ENCODE measurements around the gene FHIT. TPM values are rescaled to one million over a fixed set of nuclear protein-coding genes. Genes with fewer than 3 reads are reported as not detected.

FHIT gene
- total and polyA plus RNA-seq, 10 of the 15 experiments (the other 5 are each of a cell fraction or from before 2014, with no cell fraction given): 4.2 to 14.9 (median 9.4) TPM

- RAD21 ChIA-PET (ENCODE audit: unreplicated experiment): interaction anchor here (0.6 to 1.2 kb wide), 2 partner anchors 15 to 69 kb away, joined by 3 to 4 read pairs; no protein-coding TSS in a partner anchor
- Histone ChIP-seq H2AFZ (ENCODE audit: control insufficient read depth, low read depth, low read length) (peak overlapping the region; percentile 9), H3K27me3 (replicated peaks in 1 of 2; ENCODE audit: control insufficient read depth in 2 of 2, insufficient read depth in 2 of 2, low read length in 1 of 2) (no peaks in the 10 kb centered on the region), H4K20me1 (ENCODE audit: control insufficient read depth, insufficient read depth) (no peaks in the 10 kb centered on the region), H3K9me3 (replicated peaks; ENCODE audit: control insufficient read depth, insufficient read depth, low read length) (no peaks in the 10 kb centered on the region), H3K27ac (ENCODE audit: control insufficient read depth, insufficient read depth) (peak overlapping the region; percentile 14; the same call in 1 of the 2 replicates), H3K9ac (ENCODE audit: control insufficient read depth, insufficient read depth, low read length) (no peak overlapping the region), H3K4me3 (0 out of 2 replicates have a peak overlapping the region, but pooled peaks have one; percentile 31), H3K4me1 (ENCODE audit: control insufficient read depth, insufficient read depth, low read length) (peaks cover 20% of the 10 kb centered on the region), H3K36me3 (ENCODE audit: control insufficient read depth in 2 of 2, insufficient read depth in 2 of 2, low read length in 1 of 2) (no peaks in the 10 kb centered on the region), H3K4me2 (ENCODE audit: control insufficient read depth, insufficient read depth) (peak overlapping the region; percentile 31), H3K79me2 (ENCODE audit: control insufficient read depth, insufficient read depth, low read length) (no peaks in the 10 kb centered on the region; the same call in 1 of the 2 replicates)
- WGBS (ENCODE audit: insufficient coverage, insufficient replicate concordance, low lambda C conversion rate, missing lambda C conversion rate): 73% methylated on average over 2 of the region's 2 CpGs
- CTCF ChIA-PET: interaction anchor here (0.8 to 1.5 kb wide), 3 partner anchors 9 to 60 kb away, joined by 3 to 6 read pairs (median 3); no protein-coding TSS in a partner anchor
- no TSS peak for BruUV-seq (replicated peaks)
- in situ Hi-C loops (cut with MboI): no loop called here
- DNase-seq (ENCODE audit: low read depth, low spot score): no peak
- no peak for ATAC-seq
- SMC1A ChIA-PET (ENCODE audit: uncharacterized antibody, unreplicated experiment): interaction anchor here (0.7 to 2.8 kb wide), 7 partner anchors 11 to 75 kb away, joined by 3 to 10 read pairs (median 3); no protein-coding TSS in a partner anchor
- intact Hi-C loops (cut with micrococcal nuclease; ENCODE audit: unreplicated experiment): no loop called here
- POLR2A ChIA-PET: interaction anchor here (0.8 kb wide), 1 partner anchor 68 kb away, joined by 4 read pairs; no protein-coding TSS in a partner anchor
- no peak for FAIRE-seq
- TF ChIP-seq NR2C2 (IDR thresholded peaks at IDR 0.05; ENCODE audit: borderline replicate concordance, control insufficient read depth, insufficient read length, low read depth) (no peak), YBX1 (IDR thresholded peaks at IDR 0.05) (no peak), FOXK2 (IDR thresholded peaks at IDR 0.05) (no peak), ATF3 (IDR thresholded peaks at IDR 0.05; ENCODE audit: borderline replicate concordance, extremely low read depth, low read depth, low read length) (no peak), STAT3 (IDR thresholded peaks at IDR 0.05; ENCODE audit: low read depth, low read length) (no peak), TAF1 (IDR thresholded peaks at IDR 0.05; ENCODE audit: borderline replicate concordance, low read depth, low read length) (no peak), HDAC6 (IDR thresholded peaks at IDR 0.05; ENCODE audit: unreplicated experiment) (no peak), E2F8 (IDR thresholded peaks at IDR 0.05; ENCODE audit: low read depth, partially characterized antibody) (no peak), ZBTB40 (IDR thresholded peaks at IDR 0.05; ENCODE audit: borderline replicate concordance) (no peak), TCF12 (IDR thresholded peaks at IDR 0.05; ENCODE audit: low read depth, low read length) (no peak), NFYA (IDR thresholded peaks at IDR 0.05; ENCODE audit: borderline replicate concordance, low read depth, low read length) (no peak), ZBTB4 (CRISPR knock-in tag; IDR thresholded peaks at IDR 0.05) (no peak), ZNF274 (IDR thresholded peaks at IDR 0.05; ENCODE audit: insufficient read depth, insufficient read length) (no peak), SP1 (IDR thresholded peaks at IDR 0.05; ENCODE audit: low read depth, low read length) (no peak)
Observed at GRCh38 chr3:61180206-61180605, 71.0 kb downstream of the FHIT start.
